Measurements from ENCODE around the gene PRKG1.

The PRKG1 gene

GRCh38 chr10:52074505-52075026 lies 1000.3 kb downstream of the PRKG1 start:
- DNase-seq: no peak
- H3K36me3 Mint-ChIP-seq (ENCODE audit: low read depth): no peaks in the 10 kb centered on the region
- no peak overlapping the region for H3K27ac Mint-ChIP-seq
- H3K27me3 Mint-ChIP-seq: no peaks in the 10 kb centered on the region
- peaks cover 6% of the 10 kb centered on the region for H3K4me1 Mint-ChIP-seq
- H3K4me3 Mint-ChIP-seq: no peak overlapping the region
- no peak for ATAC-seq
- no peaks in the 10 kb centered on the region for H3K9me3 Mint-ChIP-seq

GRCh38 chr10:52077814-52078213 lies 1003.5 kb downstream of the PRKG1 start:
- H3K4me1 Mint-ChIP-seq: no peaks in the 10 kb centered on the region

GRCh38 chr10:52078397-52078937 lies 1004.2 kb downstream of the PRKG1 start:
- no peaks in the 10 kb centered on the region for H3K4me1 Mint-ChIP-seq
- no peak overlapping the region for H3K27ac Mint-ChIP-seq
- H3K9me3 Mint-ChIP-seq: no peaks in the 10 kb centered on the region
- DNase-seq (no peak), ATAC-seq (no peak)
- H3K27me3 Mint-ChIP-seq: no peaks in the 10 kb centered on the region
- no peaks in the 10 kb centered on the region for H3K36me3 Mint-ChIP-seq (ENCODE audit: low read depth)
- no peak overlapping the region for H3K4me3 Mint-ChIP-seq

More at GRCh38 chr10:52077814-52078213, 1003.5 kb downstream of the PRKG1 start:
- no peak overlapping the region for H3K27ac Mint-ChIP-seq
- no peak overlapping the region for H3K4me3 Mint-ChIP-seq
- no peaks in the 10 kb centered on the region for H3K36me3 Mint-ChIP-seq (ENCODE audit: low read depth)
- DNase-seq (no peak), ATAC-seq (no peak)
- no peaks in the 10 kb centered on the region for H3K27me3 Mint-ChIP-seq
- no peaks in the 10 kb centered on the region for H3K9me3 Mint-ChIP-seq

GRCh38 chr10:52082307-52082706 lies 1008.0 kb downstream of the PRKG1 start:
- DNase-seq: no peak
- no peaks in the 10 kb centered on the region for H3K27me3 Mint-ChIP-seq
- no peak overlapping the region for H3K4me3 Mint-ChIP-seq
- H3K9me3 Mint-ChIP-seq: no peaks in the 10 kb centered on the region
- no peak for ATAC-seq
- H3K36me3 Mint-ChIP-seq (ENCODE audit: low read depth): no peaks in the 10 kb centered on the region
- H3K4me1 Mint-ChIP-seq: no peaks in the 10 kb centered on the region
- H3K27ac Mint-ChIP-seq: no peak overlapping the region

GRCh38 chr10:52083422-52083821 lies 1009.1 kb downstream of the PRKG1 start:
- Mint-ChIP-seq H3K27me3 (no peaks in the 10 kb centered on the region), H3K4me1 (no peaks in the 10 kb centered on the region), H3K4me3 (no peak overlapping the region), H3K27ac (no peak overlapping the region), H3K9me3 (no peaks in the 10 kb centered on the region), H3K36me3 (ENCODE audit: low read depth) (no peaks in the 10 kb centered on the region)
- ATAC-seq (no peak), DNase-seq (no peak)

- no peak for DNase-seq
- Mint-ChIP-seq H3K9me3 (peaks cover 8% of the 10 kb centered on the region), H3K4me3 (no peak overlapping the region), H3K27me3 (no peaks in the 10 kb centered on the region), H3K36me3 (ENCODE audit: low read depth) (no peaks in the 10 kb centered on the region), H3K27ac (no peak overlapping the region), H3K4me1 (no peaks in the 10 kb centered on the region)
- ATAC-seq: no peak
Observed at GRCh38 chr10:52092390-52092789, 1018.1 kb downstream of the PRKG1 start.

GRCh38 chr10:52098130-52098529 lies 1023.8 kb downstream of the PRKG1 start:
- H3K36me3 Mint-ChIP-seq (ENCODE audit: low read depth): no peaks in the 10 kb centered on the region
- no peaks in the 10 kb centered on the region for H3K27me3 Mint-ChIP-seq
- H3K27ac Mint-ChIP-seq: no peak overlapping the region
- no peaks in the 10 kb centered on the region for H3K4me1 Mint-ChIP-seq
- H3K4me3 Mint-ChIP-seq: no peak overlapping the region
- no peak for DNase-seq
- H3K9me3 Mint-ChIP-seq: no peaks in the 10 kb centered on the region
- no peak for ATAC-seq

GRCh38 chr10:52099026-52099600 lies 1024.8 kb downstream of the PRKG1 start:
- Mint-ChIP-seq H3K9me3 (no peaks in the 10 kb centered on the region), H3K27me3 (no peaks in the 10 kb centered on the region), H3K4me3 (no peak overlapping the region), H3K36me3 (ENCODE audit: low read depth) (no peaks in the 10 kb centered on the region), H3K27ac (no peak overlapping the region), H3K4me1 (no peaks in the 10 kb centered on the region)
- no peak for DNase-seq
- ATAC-seq: no peak

GRCh38 chr10:52100011-52100547 lies 1025.8 kb downstream of the PRKG1 start:
- Mint-ChIP-seq H3K4me3 (no peak overlapping the region), H3K36me3 (ENCODE audit: low read depth) (no peaks in the 10 kb centered on the region), H3K27ac (no peak overlapping the region), H3K27me3 (no peaks in the 10 kb centered on the region), H3K9me3 (no peaks in the 10 kb centered on the region), H3K4me1 (no peaks in the 10 kb centered on the region)
- ATAC-seq: no peak
- DNase-seq: no peak

- Mint-ChIP-seq H3K9me3 (no peaks in the 10 kb centered on the region), H3K36me3 (ENCODE audit: low read depth) (no peaks in the 10 kb centered on the region), H3K4me1 (no peaks in the 10 kb centered on the region), H3K4me3 (no peak overlapping the region), H3K27me3 (no peaks in the 10 kb centered on the region), H3K27ac (no peak overlapping the region)
- no peak for DNase-seq
- no peak for ATAC-seq
Observed at GRCh38 chr10:52105301-52105700, 1031.0 kb downstream of the PRKG1 start.

GRCh38 chr10:52106011-52106410 lies 1031.7 kb downstream of the PRKG1 start:
- Mint-ChIP-seq H3K4me3 (no peak overlapping the region), H3K4me1 (no peaks in the 10 kb centered on the region), H3K27me3 (no peaks in the 10 kb centered on the region), H3K9me3 (no peaks in the 10 kb centered on the region), H3K36me3 (ENCODE audit: low read depth) (no peaks in the 10 kb centered on the region), H3K27ac (no peak overlapping the region)
- DNase-seq (no peak), ATAC-seq (no peak)

GRCh38 chr10:52106899-52107298 lies 1032.6 kb downstream of the PRKG1 start:
- Mint-ChIP-seq H3K4me3 (no peak overlapping the region), H3K36me3 (ENCODE audit: low read depth) (no peaks in the 10 kb centered on the region), H3K27me3 (no peaks in the 10 kb centered on the region), H3K4me1 (no peaks in the 10 kb centered on the region), H3K27ac (no peak overlapping the region), H3K9me3 (no peaks in the 10 kb centered on the region)
- DNase-seq (no peak), ATAC-seq (no peak)

- no peaks in the 10 kb centered on the region for H3K9me3 Mint-ChIP-seq
- ATAC-seq: no peak
- H3K27ac Mint-ChIP-seq: no peak overlapping the region
- no peaks in the 10 kb centered on the region for H3K27me3 Mint-ChIP-seq
- no peak for DNase-seq
- no peaks in the 10 kb centered on the region for H3K36me3 Mint-ChIP-seq (ENCODE audit: low read depth)
- no peak overlapping the region for H3K4me3 Mint-ChIP-seq
- no peaks in the 10 kb centered on the region for H3K4me1 Mint-ChIP-seq
Observed at GRCh38 chr10:52108236-52108635, 1033.9 kb downstream of the PRKG1 start.

GRCh38 chr10:52110576-52110975 lies 1036.3 kb downstream of the PRKG1 start:
- Mint-ChIP-seq H3K27ac (no peak overlapping the region), H3K4me3 (no peak overlapping the region), H3K4me1 (no peaks in the 10 kb centered on the region), H3K36me3 (ENCODE audit: low read depth) (no peaks in the 10 kb centered on the region), H3K9me3 (peaks cover under 1% of the 10 kb centered on the region), H3K27me3 (no peaks in the 10 kb centered on the region)
- ATAC-seq (no peak), DNase-seq (no peak)

GRCh38 chr10:52111101-52111891 lies 1037.0 kb downstream of the PRKG1 start:
- Mint-ChIP-seq H3K36me3 (ENCODE audit: low read depth) (no peaks in the 10 kb centered on the region), H3K9me3 (peaks cover 4% of the 10 kb centered on the region), H3K27me3 (no peaks in the 10 kb centered on the region), H3K4me3 (no peak overlapping the region), H3K4me1 (no peaks in the 10 kb centered on the region), H3K27ac (no peak overlapping the region)
- no peak for ATAC-seq
- DNase-seq: no peak

Data from activated naive CD8-positive, alpha-beta T cell treated with anti-CD3 and anti-CD28 coated beads, Interleukin-2, amount 50 U/mL, for 24 hours (primary cell).